NCI-H2227 (cell line): Measurements from ENCODE around the gene HPCAL4.

Experiments used
- DNase-seq: peaks from one replicate; lab custom pipeline; 2025; ENCODE audit not compliant: unreplicated experiment; lab: John Stamatoyannopoulos, UW

The HPCAL4 gene

GRCh38 chr1:39691383-39692151 is at the start of gene HPCAL4:
Gene HPCAL4, minus strand, starts transcription at chr1:39691433. Its CDS starts 6,830 bp downstream, at chr1:39684603.
- DNase-seq = peak; percentile 97

GRCh38 chr1:39738622-39739366 is 47.6 kb upstream of the HPCAL4 start, which contains the start of gene PPIE:
Gene PPIE, plus strand, starts transcription at chr1:39738882. Its CDS starts 19 bp downstream, at chr1:39738901.
- DNase-seq = peak; percentile 94

DNA sequence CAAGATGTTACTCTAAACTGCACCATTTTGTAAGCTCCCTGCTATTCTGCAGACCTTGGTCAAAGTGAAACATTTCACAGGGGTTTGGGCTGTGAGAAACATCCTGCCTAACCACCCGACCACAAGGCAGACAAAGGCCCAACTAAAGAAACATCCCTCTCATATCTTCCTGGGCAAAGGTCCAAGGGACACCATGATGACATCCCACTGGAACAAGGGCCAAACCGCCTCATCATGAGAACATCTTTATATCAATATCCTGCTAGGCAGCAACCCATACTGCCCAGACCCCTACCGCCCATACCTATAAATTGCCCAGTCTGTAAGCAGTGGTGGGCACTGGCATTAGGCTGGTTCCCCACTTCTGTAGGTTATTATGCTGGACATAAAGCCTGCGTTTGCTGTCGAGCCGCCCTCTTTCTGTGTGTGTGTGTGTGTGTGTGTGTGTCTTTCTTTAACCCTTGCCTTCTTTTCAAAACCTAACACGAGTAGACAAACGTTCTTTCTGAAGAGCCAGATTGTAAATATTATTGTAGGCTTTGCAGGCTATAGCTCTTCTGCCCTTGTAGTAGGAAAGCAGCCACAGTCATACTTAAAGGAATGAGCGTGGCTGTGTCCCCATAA is 46.4 kb upstream of the HPCAL4 start:
- peak; percentile 23 for DNase-seq

DNA sequence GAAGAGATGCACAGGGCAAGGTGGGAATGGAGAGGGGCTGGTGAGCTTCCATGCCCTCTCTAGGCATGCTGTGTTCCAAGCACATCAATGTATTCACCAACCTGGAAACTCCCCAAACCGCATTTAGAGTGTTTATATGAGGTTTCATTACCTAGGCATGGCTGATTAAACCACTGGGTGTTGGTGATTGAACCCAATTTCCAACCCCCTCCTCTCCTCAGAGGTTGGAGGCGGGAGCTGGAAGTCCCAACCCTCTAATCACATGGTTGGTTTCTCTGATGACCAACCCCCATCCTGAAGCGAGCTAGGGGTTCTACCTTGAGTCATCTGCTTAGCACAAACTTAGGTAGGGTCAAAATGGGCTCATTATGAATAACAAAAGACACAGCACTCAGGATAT is 44.5 kb upstream of the HPCAL4 start:
- DNase-seq = no peak

- DNase-seq = peak; percentile 15
Measured at GRCh38 chr1:39733161-39733560, 41.9 kb upstream of the HPCAL4 start.

DNA sequence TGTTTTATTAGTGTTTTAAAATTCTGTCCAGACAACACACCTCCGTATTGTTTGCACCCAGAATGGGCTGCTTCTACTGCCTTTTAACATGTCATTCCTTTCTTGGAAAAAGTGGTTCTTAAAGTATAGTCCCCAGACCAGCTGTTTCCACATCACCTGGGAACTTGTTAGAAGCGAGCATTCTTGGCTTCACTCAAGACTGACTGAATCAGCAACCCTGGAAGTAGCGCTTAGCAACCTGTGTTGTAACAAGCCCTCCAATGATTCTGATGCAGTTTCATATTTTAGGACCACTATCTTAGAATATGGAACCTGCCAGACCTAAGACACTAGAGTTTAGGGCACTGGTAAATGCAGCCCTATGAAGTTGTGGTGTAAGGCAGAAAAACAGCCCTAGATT is 41.5 kb upstream of the HPCAL4 start:
- DNase-seq = no peak

DNA sequence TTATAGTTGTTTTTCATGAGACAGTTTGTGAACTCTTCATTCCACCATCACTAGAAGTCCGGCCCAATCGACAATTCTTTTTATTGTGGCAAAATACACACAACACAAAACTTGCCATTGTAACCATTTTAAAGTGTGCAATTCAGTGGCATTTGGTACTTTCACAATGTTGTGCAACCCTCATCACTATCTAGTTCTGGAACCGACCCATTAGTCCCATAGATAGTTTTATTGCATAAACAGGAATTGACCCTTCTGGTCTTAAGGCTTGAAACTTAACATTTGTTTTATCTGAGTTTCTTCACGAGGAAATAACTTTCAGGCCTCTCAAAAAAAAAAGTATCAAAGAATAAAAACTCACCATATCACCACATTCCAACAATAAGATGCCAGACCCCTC is 38.6 kb upstream of the HPCAL4 start:
- no peak for DNase-seq

DNA sequence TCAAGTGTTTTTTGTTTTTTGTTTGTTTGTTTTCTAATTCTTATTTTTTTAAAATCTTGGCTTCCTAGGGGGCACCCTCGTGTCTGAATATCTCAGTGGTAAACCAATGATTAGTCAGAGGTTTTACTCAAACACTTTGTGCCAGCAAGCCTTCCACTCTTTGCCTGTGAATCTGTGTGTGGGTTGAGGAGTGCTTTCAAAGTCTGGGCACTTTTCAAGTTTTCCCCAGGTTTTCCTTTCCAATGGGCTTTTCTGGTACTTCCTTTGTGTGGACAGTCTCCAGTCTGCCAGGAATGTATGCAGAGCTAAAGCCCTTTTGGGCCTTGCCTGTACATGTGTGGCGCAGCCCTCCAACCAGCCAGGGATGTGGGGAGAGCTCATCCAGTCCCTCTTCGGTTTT is 37.8 kb upstream of the HPCAL4 start:
- no peak for DNase-seq

DNA sequence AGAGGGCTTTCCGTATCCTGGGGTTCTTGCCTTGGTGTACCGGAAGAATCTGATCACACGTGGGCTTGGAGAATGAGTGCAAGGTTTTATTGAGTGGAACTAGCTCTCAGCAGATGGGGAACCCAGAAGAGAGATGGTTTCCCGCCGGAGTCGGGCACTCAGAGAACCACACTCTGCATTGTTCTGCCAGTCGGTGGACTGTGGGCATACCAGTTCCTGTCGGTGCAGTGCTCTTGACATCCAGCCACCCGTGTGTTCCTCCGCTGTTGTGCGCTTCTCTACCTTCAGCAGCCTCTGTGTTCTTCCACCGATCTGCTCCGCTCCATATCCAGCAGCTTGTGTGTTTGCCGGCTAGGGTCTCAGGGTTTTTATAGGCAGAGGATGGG is 36.7 kb upstream of the HPCAL4 start:
- no peak for DNase-seq

DNA sequence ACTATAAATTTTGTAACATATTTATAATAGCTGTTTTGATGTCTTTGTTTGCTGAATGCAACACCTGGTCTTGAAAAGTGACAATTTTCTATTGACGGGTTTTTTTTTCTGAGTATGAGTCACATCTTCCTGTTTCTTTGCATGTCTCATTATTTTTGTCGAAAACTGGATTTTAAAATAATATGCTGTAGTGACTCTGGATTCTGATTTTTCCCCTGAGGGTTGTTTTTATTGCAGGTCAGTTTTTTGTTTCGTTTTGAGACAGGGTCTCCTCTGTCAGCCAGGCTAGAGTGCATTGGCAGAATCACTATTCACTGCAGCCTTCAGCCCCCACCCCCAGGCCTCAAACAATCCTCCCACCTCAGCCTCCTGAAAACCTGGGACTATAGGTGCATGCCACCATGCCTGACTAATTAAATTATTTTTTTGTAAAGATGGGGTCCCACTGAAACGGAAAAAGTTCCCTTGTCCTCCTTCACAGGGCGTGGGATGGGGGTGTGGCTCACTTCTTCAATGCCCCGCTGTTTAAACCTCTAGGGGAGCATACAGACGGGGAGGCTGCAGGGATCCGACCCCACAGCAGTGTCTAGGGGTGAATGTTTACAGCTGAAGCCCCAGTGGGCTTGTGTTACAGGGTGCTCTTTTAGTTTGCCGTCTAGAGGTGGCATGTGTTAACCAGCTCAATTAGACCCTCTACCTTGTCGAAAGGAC is 36.1 kb upstream of the HPCAL4 start:
- no peak for DNase-seq

DNA sequence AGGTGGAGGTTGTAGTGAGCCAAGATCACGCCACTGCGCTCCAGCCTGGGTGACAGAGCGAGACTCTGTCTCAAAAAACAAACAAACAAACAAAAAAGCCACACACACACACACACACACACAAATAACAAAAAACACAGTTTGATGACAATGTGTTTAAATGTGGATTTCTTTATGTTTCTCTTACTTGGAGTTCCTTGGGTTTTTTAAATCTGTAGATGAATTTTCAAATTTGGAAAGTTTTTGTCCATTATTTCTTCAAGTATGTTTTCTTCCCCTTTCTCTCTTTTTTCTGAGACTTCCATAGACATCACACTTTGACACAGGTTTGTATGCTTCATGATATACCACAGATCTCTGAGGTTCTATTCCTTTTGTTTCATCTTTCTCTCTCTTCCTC is 35.4 kb upstream of the HPCAL4 start:
- no peak for DNase-seq

- DNase-seq = no peak
Measured at GRCh38 chr1:39722495-39722894, 31.3 kb upstream of the HPCAL4 start.

- DNase-seq = no peak
Measured at GRCh38 chr1:39721664-39722063, 30.4 kb upstream of the HPCAL4 start.

DNA sequence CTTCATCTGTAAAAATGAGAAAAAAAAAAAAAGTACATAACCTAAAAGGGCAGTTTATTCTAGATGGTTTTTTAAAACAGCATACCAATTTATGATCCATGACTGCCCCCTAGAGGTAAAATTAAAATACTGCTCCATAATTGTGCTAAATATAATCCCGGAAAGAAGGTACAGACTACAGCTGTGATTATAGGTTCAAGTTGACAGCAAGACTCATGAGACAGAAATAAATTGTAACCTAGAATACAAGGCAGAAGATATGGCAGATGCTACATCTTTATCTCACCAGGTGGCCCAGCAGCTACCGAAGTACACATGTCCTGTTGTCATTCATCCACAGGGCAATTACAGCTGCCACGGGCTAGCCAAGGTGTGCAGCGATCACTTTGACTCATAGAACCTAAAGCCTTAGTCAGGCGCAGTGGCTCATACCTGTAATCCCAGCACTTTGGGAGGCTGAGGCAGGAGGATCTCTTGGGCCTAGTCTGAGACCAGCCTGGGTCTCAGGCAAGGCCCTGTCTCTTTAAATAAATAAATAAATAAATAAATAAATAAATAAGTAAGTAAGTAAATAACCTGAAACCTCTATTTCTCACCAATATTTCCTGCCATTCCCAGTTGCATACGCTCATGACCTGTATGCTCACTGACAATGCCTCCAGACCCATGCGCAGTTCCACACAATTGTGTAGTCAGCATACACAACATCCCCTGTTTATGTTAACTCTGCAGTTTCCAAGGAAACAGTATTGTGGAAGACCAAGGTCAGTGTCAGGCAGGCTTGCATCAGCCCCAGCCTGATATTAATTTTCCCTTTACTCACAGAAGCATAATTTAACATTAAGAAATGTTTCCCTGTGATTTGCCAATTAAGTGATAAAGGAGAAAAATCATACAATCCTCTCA is 29.1 kb upstream of the HPCAL4 start:
- peak; percentile 91 for DNase-seq

DNA sequence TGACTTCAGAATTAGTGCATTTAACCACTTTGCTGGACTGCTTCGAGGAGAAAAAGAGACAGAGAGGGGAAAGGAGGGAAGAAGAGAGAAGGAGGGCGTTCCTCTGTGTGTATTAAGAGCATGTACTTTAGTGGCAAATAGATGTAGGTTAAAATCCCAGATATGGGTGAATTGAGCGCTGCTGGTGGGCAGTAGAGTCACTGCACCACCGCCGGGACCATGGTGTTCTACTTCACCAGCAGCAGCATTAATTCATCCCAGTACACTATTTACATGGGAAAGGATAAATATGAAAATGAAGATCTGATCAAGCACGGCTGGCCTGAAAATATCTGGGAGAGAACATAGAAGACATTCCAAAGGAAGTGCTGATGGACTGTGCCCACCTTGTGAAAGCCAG is 26.6 kb upstream of the HPCAL4 start:
- no peak for DNase-seq

- no peak for DNase-seq
Measured at GRCh38 chr1:39713557-39713956, 22.3 kb upstream of the HPCAL4 start.

DNA sequence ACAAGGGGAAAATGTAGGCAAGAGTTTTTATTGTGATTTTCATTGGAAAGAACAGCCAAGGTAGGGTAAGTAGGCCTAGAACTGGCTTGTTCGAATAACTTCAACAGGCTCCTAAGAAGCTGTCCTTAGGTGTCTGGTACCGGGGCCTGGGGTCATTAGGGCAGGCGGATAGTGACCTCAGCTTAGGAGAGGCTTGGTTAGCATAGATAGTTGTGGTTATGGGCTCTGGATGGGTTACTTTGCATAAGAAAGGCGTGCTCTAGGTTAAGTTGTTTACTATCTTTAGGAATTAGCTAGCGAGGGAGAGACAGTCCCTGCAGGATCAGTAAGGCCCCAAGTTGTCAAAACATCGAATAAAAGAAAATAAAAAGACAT is 20.7 kb upstream of the HPCAL4 start:
- DNase-seq = no peak

DNA sequence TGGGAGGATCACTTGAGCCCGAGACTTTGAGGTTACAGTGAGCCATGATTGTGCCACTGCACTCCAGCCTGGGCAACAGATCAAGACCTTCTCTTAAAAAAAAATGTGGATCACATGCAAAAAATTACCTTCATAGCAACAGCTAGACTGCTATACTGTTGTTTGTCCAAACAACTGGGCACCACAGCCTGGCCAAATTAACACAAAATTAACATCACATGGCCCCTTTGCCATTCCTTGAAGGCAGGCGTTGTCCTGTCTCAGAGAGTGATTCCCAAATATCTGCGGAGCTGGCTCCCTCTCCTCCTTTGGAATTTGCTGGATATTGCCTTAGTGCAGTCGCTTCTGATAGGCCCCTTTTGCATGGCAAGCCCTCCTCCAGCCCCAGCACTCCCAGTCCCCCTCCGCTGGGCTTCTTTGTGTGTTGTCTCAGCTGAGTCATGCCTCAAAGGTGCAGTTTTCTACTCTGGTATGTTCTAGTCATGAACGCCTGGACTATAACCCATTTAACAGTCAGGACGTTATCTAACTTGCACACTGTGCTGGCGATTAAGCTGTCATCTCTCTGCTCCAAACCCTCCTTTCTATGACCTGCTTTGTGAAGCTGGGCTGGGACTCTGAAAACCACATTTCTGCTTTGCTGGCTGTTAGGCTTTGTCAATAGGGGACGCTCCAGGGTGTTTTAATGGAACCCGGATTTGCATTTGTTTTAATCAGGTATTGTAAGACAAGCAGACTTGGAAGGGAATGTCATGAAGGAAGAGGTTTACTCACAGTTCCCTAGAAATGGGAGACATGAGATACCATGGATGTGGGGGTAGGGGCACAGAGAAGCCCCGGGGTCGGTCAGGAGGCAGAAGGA is 20.1 kb upstream of the HPCAL4 start:
- DNase-seq = no peak

- no peak for DNase-seq
Measured at GRCh38 chr1:39707506-39707905, 16.3 kb upstream of the HPCAL4 start.
